ENCODE data around the gene CAMTA1. TPM values are rescaled to one million over a fixed set of nuclear protein-coding genes. Genes with fewer than 3 reads are reported as not detected.

The CAMTA1 gene
- total RNA-seq, 1 donor from 2014 or later, result 68.9 TPM

GRCh38 chr1:6924891-6925290, 139.6 kb downstream of the CAMTA1 start:
- DNase-seq (ENCODE audit: low read depth), result no peak

GRCh38 chr1:6927626-6928025, 142.4 kb downstream of the CAMTA1 start:
- no peak for DNase-seq (ENCODE audit: low read depth)

- no peak for DNase-seq (ENCODE audit: low read depth)
Observed at GRCh38 chr1:6928106-6928885, 143.0 kb downstream of the CAMTA1 start.

GRCh38 chr1:6930732-6931300, 145.6 kb downstream of the CAMTA1 start:
- no peak for DNase-seq (ENCODE audit: low read depth)

- DNase-seq (ENCODE audit: low read depth), result peak; percentile 41
Observed at GRCh38 chr1:6935361-6935883, 150.2 kb downstream of the CAMTA1 start.

- no peak for DNase-seq (ENCODE audit: low read depth)
Observed at GRCh38 chr1:6935911-6936690, 150.8 kb downstream of the CAMTA1 start.

GRCh38 chr1:6937048-6937447, 151.8 kb downstream of the CAMTA1 start:
- DNase-seq (ENCODE audit: low read depth), result no peak

- no peak for DNase-seq (ENCODE audit: low read depth)
Observed at GRCh38 chr1:6939363-6939762, 154.1 kb downstream of the CAMTA1 start.

- DNase-seq (ENCODE audit: low read depth), result no peak
Observed at GRCh38 chr1:6941786-6942185, 156.5 kb downstream of the CAMTA1 start.

- DNase-seq (ENCODE audit: low read depth), result no peak
Observed at GRCh38 chr1:6942990-6943389, 157.7 kb downstream of the CAMTA1 start.

- DNase-seq (ENCODE audit: low read depth), result no peak
Observed at GRCh38 chr1:6944434-6944833, 159.2 kb downstream of the CAMTA1 start.

- DNase-seq (ENCODE audit: low read depth), result no peak
Observed at GRCh38 chr1:6947952-6948351, 162.7 kb downstream of the CAMTA1 start.

GRCh38 chr1:6948416-6948815, 163.2 kb downstream of the CAMTA1 start:
- DNase-seq (ENCODE audit: low read depth), result no peak

- DNase-seq (ENCODE audit: low read depth), result no peak
Observed at GRCh38 chr1:6948861-6949260, 163.6 kb downstream of the CAMTA1 start.

- DNase-seq (ENCODE audit: low read depth), result no peak
Observed at GRCh38 chr1:6950001-6950765, 164.9 kb downstream of the CAMTA1 start.

- no peak for DNase-seq (ENCODE audit: low read depth)
Observed at GRCh38 chr1:6951536-6951935, 166.3 kb downstream of the CAMTA1 start.

- no peak for DNase-seq (ENCODE audit: low read depth)
Observed at GRCh38 chr1:6953216-6953615, 168.0 kb downstream of the CAMTA1 start.

GRCh38 chr1:6953907-6954364, 168.7 kb downstream of the CAMTA1 start:
- peak; percentile 33 for DNase-seq (ENCODE audit: low read depth)

- no peak for DNase-seq (ENCODE audit: low read depth)
Observed at GRCh38 chr1:6954591-6954990, 169.3 kb downstream of the CAMTA1 start.

GRCh38 chr1:6955357-6956094, 170.3 kb downstream of the CAMTA1 start:
- no peak for DNase-seq (ENCODE audit: low read depth)

All from myocyte (in vitro differentiated cells).